Naive thymus-derived CD4-positive, alpha-beta T cell (primary cell): Measurements from ENCODE around the gene RAB11B. TPM values are rescaled to one million over a fixed set of nuclear protein-coding genes. Genes with fewer than 3 reads are reported as not detected.
"Not testable (repeated sequence)": the region's sequence is repeated elsewhere in the genome, so short reads cannot be mapped to it uniquely, and the experiment has no call there.

Source experiments
- ATAC-seq: fragments of 150-1000 bp; cut with Tn5 transposase; 2 replicates; pipeline ENCODE4 v1.10.0; 2021; ENCODE audit warnings: mild to moderate bottlenecking, moderate library complexity
- CTCF ChIA-PET: fragments of 350-600 bp; sonication (Branson Sonifier 250); formaldehyde crosslinking; loops from one replicate; lab custom pipeline; 2021; ENCODE audit warnings: antibody characterized with exemption; lab: Charles Lee
- POLR2A ChIA-PET: fragments of 350-600 bp; sonication (Branson Sonifier 250); formaldehyde crosslinking; loops from one replicate; lab custom pipeline; 2021; ENCODE audit warnings: antibody characterized with exemption, inconsistent platforms; lab: Charles Lee
- DNase-seq, 9 donors: peaks; one replicate each; pipeline versions ENCODE4 v3.0.0 to v3.0.0-alpha.2; 2020 to 2022; ENCODE audit warnings: mixed read lengths in 1 of 9
- H3K27ac ChIP-seq: one replicate; pipeline ENCODE4 v1.7.0; 2013; ENCODE audit warnings: mild to moderate bottlenecking, low read depth, low read length, moderate library complexity
- H3K27me3 ChIP-seq, 2 donors: one replicate each; pipeline ENCODE4 v1.7.0; 2013; ENCODE audit warnings: low read length in 2 of 2, mild to moderate bottlenecking in 2 of 2, moderate library complexity in 2 of 2; ENCODE audit not compliant: control insufficient read depth in 2 of 2, insufficient read depth in 2 of 2
- H3K36me3 ChIP-seq, 3 experiments: 1 replicate in 2 of 3; 2 replicates in 1 of 3; pipeline ENCODE4 v1.7.0; 2013; ENCODE audit warnings: low read length in 3 of 3, mild to moderate bottlenecking in 3 of 3, moderate library complexity in 1 of 3; ENCODE audit not compliant: insufficient read depth in 3 of 3, control insufficient read depth in 2 of 3
- H3K4me1 ChIP-seq, 2 donors: one replicate each; pipeline ENCODE4 v1.7.0; 2013; ENCODE audit warnings: low read length in 2 of 2, mild to moderate bottlenecking in 2 of 2, moderate library complexity in 1 of 2; ENCODE audit not compliant: control insufficient read depth in 2 of 2, insufficient read depth in 2 of 2
- H3K4me3 ChIP-seq: 2 replicates; pipeline ENCODE4 v1.7.0; 2013; ENCODE audit warnings: mild to moderate bottlenecking, low read length
- H3K9me3 ChIP-seq, 3 experiments: 1 replicate in 2 of 3; 2 replicates in 1 of 3; pipeline ENCODE4 v1.7.0; 2013; ENCODE audit warnings: low read length in 3 of 3; ENCODE audit not compliant: control insufficient read depth in 2 of 3
- H3K27ac Mint-ChIP-seq, 9 donors: one replicate each; pipeline ENCODE4 v1.8.0; 2020 to 2022; ENCODE audit warnings: mixed read lengths in 9 of 9, mild to moderate bottlenecking in 8 of 9, moderate library complexity in 5 of 9, inconsistent platforms in 2 of 9
- H3K27me3 Mint-ChIP-seq, 5 donors: one replicate each; pipeline ENCODE4 v1.8.0; 2021 to 2022; ENCODE audit warnings: mixed read lengths in 5 of 5, mild to moderate bottlenecking in 1 of 5
- H3K36me3 Mint-ChIP-seq, 5 donors: one replicate each; pipeline ENCODE4 v1.8.0; 2020 to 2022; ENCODE audit warnings: mixed read lengths in 5 of 5, mild to moderate bottlenecking in 3 of 5, inconsistent platforms in 1 of 5
- H3K4me1 Mint-ChIP-seq, 7 donors: one replicate each; pipeline ENCODE4 v1.8.0; 2020 to 2022; ENCODE audit warnings: mixed read lengths in 7 of 7, mild to moderate bottlenecking in 3 of 7, inconsistent platforms in 1 of 7
- H3K4me3 Mint-ChIP-seq, 10 donors: one replicate each; pipeline ENCODE4 v1.8.0; 2020 to 2022; ENCODE audit warnings: mild to moderate bottlenecking in 10 of 10, mixed read lengths in 10 of 10, moderate library complexity in 6 of 10, inconsistent platforms in 2 of 10
- H3K9me3 Mint-ChIP-seq, 11 donors: one replicate each; pipeline ENCODE4 v1.8.0; 2020 to 2022; ENCODE audit warnings: mixed read lengths in 11 of 11, mild to moderate bottlenecking in 4 of 11, inconsistent platforms in 1 of 11, moderate library complexity in 1 of 11
- intact Hi-C, 2 donors: fragments of 100-400 bp; cut with micrococcal nuclease; formaldehyde crosslinking; loops; one replicate each; pipeline ENCODE4 v1.15.1; 2023
- polyA plus RNA-seq, 2 donors: library from polyadenylated mRNA; unstranded; fragments of 300-500 nt; fragmentation: Illumina TruSeq; gene quantifications; one replicate each; pipeline ENCODE4 v1.2.3, GENCODE V29; 2021
- total RNA-seq, 6 experiments: library from RNA in 5 of 6; stranded (reverse) in 5 of 6; gene quantifications; 1 replicate in 5 of 6; 2 replicates in 1 of 6; pipeline ENCODE4 v1.2.3 and lab custom pipeline; 2021 to 2026

RAB11B gene
- total and polyA plus RNA-seq, 7 experiments from 2014 or later: 53.1 to 113 (median 95.3) TPM

DNA sequence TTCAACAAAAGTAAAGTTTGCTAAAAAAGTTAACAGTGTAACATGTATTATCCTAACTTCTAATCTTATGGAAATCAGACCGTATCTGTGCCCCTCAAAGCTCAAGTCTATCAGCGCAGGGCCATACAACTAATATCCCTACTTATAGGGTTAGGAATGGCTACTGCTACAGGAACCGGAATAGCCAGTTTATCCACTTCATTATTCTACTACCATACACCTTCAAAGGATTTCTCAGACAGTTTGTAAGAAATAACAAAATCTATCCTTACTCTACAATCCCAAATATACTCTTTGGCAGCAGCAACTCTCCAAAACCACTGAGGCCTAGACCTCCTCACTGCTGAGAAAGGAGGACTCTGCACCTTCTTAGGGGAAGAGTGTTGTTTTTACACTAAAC, 4.6 kb upstream of the RAB11B start:
- H3K27me3 Mint-ChIP-seq, H3K4me3 ChIP-seq, DNase-seq, H3K9me3 Mint-ChIP-seq, H3K36me3 ChIP-seq, H3K27me3 ChIP-seq, H3K4me3 Mint-ChIP-seq, ATAC-seq, H3K4me1 ChIP-seq, POLR2A ChIA-PET, intact Hi-C loops, H3K27ac ChIP-seq, CTCF ChIA-PET, H3K27ac Mint-ChIP-seq, H3K9me3 ChIP-seq: not testable (repeated sequence)
- H3K4me1 Mint-ChIP-seq: peaks cover 4 to 12% (median 7%) of the 10 kb centered on the region in 7 donors
- H3K36me3 Mint-ChIP-seq: peaks cover 0 to 13% (median 8%) of the 10 kb centered on the region in 5 donors

DNA sequence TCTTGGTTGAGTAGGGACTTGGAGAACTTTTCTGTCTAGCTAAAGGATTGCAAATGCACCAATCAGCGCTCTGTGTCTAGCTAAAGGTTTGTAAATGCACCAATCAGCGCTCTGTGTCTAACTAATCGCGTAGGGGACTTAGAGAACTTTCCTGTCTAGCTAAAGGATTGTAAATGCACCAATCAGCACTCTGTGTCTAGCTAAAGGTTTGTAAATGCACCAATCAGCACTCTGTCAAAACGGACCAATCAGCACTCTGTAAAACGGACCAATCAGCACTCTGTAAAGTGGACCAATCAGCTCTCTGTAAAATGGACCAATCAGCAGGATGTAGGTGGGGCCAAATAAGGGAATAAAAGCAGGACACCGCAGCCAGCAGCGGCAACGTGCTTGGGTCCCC, 3.7 kb upstream of the RAB11B start:
- DNase-seq, H3K36me3 ChIP-seq, H3K9me3 Mint-ChIP-seq, H3K4me3 ChIP-seq, POLR2A ChIA-PET, CTCF ChIA-PET, H3K9me3 ChIP-seq, ATAC-seq, H3K27me3 Mint-ChIP-seq, H3K27me3 ChIP-seq, H3K27ac ChIP-seq, H3K4me3 Mint-ChIP-seq, H3K27ac Mint-ChIP-seq, intact Hi-C loops, H3K4me1 ChIP-seq: not testable (repeated sequence)
- peaks cover 7 to 19% (median 13%) of the 10 kb centered on the region in 7 donors for H3K4me1 Mint-ChIP-seq
- peaks cover 0 to 13% (median 8%) of the 10 kb centered on the region in 5 donors for H3K36me3 Mint-ChIP-seq

DNA sequence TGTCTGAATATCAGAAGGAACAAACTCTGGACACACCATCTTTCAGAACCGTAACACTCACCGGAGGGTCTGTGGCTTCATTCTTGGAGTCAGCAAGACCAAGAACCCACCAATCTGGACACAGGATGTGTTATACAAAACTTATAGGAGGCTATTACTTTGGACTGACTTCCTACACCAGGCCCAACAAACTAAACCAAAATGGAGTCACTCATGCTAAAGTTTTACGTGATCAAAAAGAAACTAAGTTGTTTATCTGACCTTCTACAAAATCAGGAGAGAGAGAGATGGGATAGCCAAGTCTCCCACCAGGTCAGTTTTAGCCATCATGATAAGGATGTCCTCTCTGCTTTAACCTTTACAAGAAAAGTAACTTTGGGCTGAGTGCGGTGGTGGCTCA, 3.2 kb upstream of the RAB11B start:
- Mint-ChIP-seq H3K4me1 (peaks cover 13 to 24% (median 18%) of the 10 kb centered on the region in 7 donors), H3K27ac (no peak overlapping the region), H3K4me3 (peak overlapping the region in 1 of 10 donors; percentile 41), H3K9me3 (peaks cover 0 to 5% (median 0%) of the 10 kb centered on the region in 11 donors), H3K27me3 (no peaks in the 10 kb centered on the region), H3K36me3 (peaks cover 0 to 13% (median 8%) of the 10 kb centered on the region in 5 donors)
- CTCF ChIA-PET: no interaction called here
- DNase-seq: no peak
- intact Hi-C loops: no loop called here
- POLR2A ChIA-PET: interaction anchor here (0.7 kb wide), 1 partner anchor 826 kb away, joined by 5 read pairs; no protein-coding TSS in a partner anchor
- no peak for ATAC-seq
- Histone ChIP-seq H3K9me3 (no peaks in the 10 kb centered on the region), H3K36me3 (no peaks in the 10 kb centered on the region), H3K27ac (no peak overlapping the region), H3K27me3 (no peaks in the 10 kb centered on the region), H3K4me1 (peaks cover 2 to 8% of the 10 kb centered on the region in 2 donors), H3K4me3 (no peak overlapping the region)

DNA sequence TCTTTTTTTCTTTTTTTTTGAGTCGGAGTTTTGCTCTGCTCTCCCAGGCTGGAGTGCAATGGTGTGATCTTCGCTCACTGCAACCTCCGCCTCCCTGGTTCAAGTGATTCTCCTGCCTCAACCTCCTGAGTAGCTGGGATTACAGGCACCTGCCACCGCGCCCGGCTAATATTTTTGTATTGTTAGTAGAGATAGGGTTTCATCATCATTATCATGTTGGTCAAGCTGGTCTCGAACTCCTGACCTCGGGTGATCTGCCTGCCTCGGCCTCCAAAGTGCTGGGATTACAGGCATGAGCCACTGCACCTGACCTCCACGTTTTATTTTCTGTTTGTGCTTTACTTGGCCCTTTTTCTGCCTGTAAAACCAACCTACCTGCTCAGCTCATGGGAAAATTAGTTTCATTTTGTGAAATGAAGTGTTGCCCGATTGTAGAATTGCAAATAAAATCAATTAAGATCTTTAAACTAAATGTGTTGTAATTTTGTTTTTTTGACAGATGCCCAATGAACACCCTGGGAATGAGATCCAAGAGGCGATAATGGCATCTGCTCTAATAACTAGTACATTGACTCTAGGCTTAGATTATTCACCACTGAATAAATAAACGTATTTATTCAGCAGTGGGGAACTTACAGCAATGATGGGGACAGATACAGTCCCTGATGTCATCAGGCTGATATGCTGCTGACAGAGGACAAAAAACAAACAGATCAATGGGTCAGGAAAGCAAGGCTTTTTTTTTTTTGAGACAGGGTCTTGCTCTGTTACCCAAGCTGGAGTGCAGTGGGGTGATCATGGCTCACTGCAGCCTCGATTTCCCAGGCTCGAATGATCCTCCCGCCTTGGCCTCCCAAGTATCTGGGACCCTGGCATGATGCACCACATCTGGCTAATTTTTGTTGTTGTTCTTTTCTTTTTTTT, 2.2 kb upstream of the RAB11B start:
- Histone ChIP-seq H3K36me3 (no peaks in the 10 kb centered on the region), H3K4me1 (peaks cover 4 to 8% of the 10 kb centered on the region in 2 donors), H3K4me3 (no peak overlapping the region), H3K9me3 (no peaks in the 10 kb centered on the region), H3K27ac (no peak overlapping the region), H3K27me3 (no peaks in the 10 kb centered on the region)
- Mint-ChIP-seq H3K27me3 (no peaks in the 10 kb centered on the region), H3K4me1 (peaks cover 17 to 32% (median 23%) of the 10 kb centered on the region in 7 donors), H3K27ac (peak overlapping the region in 2 of 9 donors; percentile 9 to 43), H3K36me3 (peaks cover 0 to 13% (median 8%) of the 10 kb centered on the region in 5 donors), H3K9me3 (peaks cover 0 to 5% (median 0%) of the 10 kb centered on the region in 11 donors), H3K4me3 (peak overlapping the region in 6 of 10 donors; percentile 25 to 66 (median 44))
- ChIA-PET CTCF (no interaction called here), POLR2A (interaction anchor here (0.7 kb wide), 1 partner anchor 827 kb away, joined by 5 read pairs; no protein-coding TSS in a partner anchor)
- intact Hi-C loops: no loop called here
- ATAC-seq: no peak
- no peak for DNase-seq

DNA sequence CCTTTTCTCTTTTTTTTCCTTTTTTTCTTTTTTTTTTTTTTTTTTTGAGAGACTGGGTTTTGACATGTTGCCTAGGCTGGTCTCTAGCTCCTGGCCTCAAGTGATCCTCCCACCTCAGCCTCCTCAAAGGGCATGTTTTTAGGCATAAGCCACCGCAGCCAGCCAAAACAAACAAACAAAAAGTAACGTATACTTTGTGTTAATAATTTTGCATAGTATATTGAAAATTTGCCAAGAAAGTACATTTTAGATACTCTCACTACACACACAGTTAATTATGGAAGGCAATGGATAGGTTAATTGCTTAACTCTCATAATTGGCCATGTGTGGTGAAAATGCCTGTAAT, 1.6 kb upstream of the RAB11B start:
- Histone ChIP-seq H3K27me3 (no peaks in the 10 kb centered on the region), H3K4me1 (peaks cover 4 to 8% of the 10 kb centered on the region in 2 donors), H3K9me3 (no peaks in the 10 kb centered on the region), H3K36me3 (no peaks in the 10 kb centered on the region), H3K27ac (no peak overlapping the region), H3K4me3 (no peak overlapping the region)
- ChIA-PET CTCF (no interaction called here), POLR2A (interaction anchor here (0.7 kb wide), 2 partner anchors 105 to 1479 kb away, joined by 5 to 7 read pairs; no protein-coding TSS in a partner anchor)
- intact Hi-C loops: no loop called here
- DNase-seq (no peak), ATAC-seq (no peak)
- H3K9me3 Mint-ChIP-seq: peaks cover 0 to 5% (median 0%) of the 10 kb centered on the region in 11 donors
- peak overlapping the region in 4 of 10 donors; percentile 8 to 33 (median 27) for H3K4me3 Mint-ChIP-seq
- H3K27me3 Mint-ChIP-seq: no peaks in the 10 kb centered on the region
- H3K4me1 Mint-ChIP-seq: peaks cover 20 to 35% (median 26%) of the 10 kb centered on the region in 7 donors
- peaks cover 0 to 13% (median 8%) of the 10 kb centered on the region in 5 donors for H3K36me3 Mint-ChIP-seq
- no peak overlapping the region for H3K27ac Mint-ChIP-seq

GRCh38 chr19:8390617-8390981, 439 bp downstream of the RAB11B start:
- no peaks in the 10 kb centered on the region for H3K27me3 Mint-ChIP-seq
- peak overlapping the region; percentile 87 for H3K4me3 ChIP-seq
- no peaks in the 10 kb centered on the region for H3K27me3 ChIP-seq
- peaks cover 0 to 3% (median 0%) of the 10 kb centered on the region in 3 experiments for H3K36me3 ChIP-seq
- intact Hi-C loops: loop anchor here (1.0 to 5.0 kb wide), 13 partner anchors 23 to 468 kb away; partner anchors contain the start of genes CD320 (in 2 of the 2), HNRNPM (in 2 of the 2), KANK3 (in 2 of the 2) and MARCHF2 (in 2 of the 2)
- peaks cover 0 to 5% (median 0%) of the 10 kb centered on the region in 11 donors for H3K9me3 Mint-ChIP-seq
- ChIA-PET POLR2A (interaction anchor here (0.6 to 2.1 kb wide), 9 partner anchors 9 to 470 kb away, joined by 3 to 17 read pairs (median 4); partner anchors contain the start of genes HNRNPM, MARCHF2, NDUFA7 and RPS28), CTCF (no interaction called here)
- H3K27ac ChIP-seq: peak overlapping the region; percentile 98
- ATAC-seq (peak; percentile 79), DNase-seq (peak; percentile 81 to 97 (median 88))
- peaks cover 0 to 11% (median 4%) of the 10 kb centered on the region in 5 donors for H3K36me3 Mint-ChIP-seq
- H3K27ac Mint-ChIP-seq: peak overlapping the region; percentile 71 to 94 (median 89)
- H3K4me1 ChIP-seq: peaks cover 4 to 8% of the 10 kb centered on the region in 2 donors
- H3K4me1 Mint-ChIP-seq: peaks cover 18 to 40% (median 30%) of the 10 kb centered on the region in 7 donors
- H3K4me3 Mint-ChIP-seq: peak overlapping the region; percentile 81 to 98 (median 89)
- no peaks in the 10 kb centered on the region for H3K9me3 ChIP-seq
